Progenitor cell of endocrine pancreas (in vitro differentiated cells): ENCODE measurements around the gene MKKS. TPM values are rescaled to one million over a fixed set of nuclear protein-coding genes. Genes with fewer than 3 reads are reported as not detected.

Experiments
- DNase-seq: peaks from one replicate; pipeline ENCODE4 v3.0.0; 2021; ENCODE audit warnings: low spot score; ENCODE audit not compliant: unreplicated experiment
- H3K27ac Mint-ChIP-seq: 2 replicates; pipeline ENCODE4 v1.8.0; 2021; ENCODE audit warnings: mild to moderate bottlenecking, moderate library complexity, mixed read lengths
- H3K27me3 Mint-ChIP-seq: 2 replicates; pipeline ENCODE4 v1.8.0; 2021; ENCODE audit warnings: mixed read lengths
- H3K36me3 Mint-ChIP-seq: 2 replicates; pipeline ENCODE4 v1.8.0; 2022; ENCODE audit warnings: mixed read lengths; ENCODE audit not compliant: insufficient read depth
- H3K4me1 Mint-ChIP-seq: 2 replicates; pipeline ENCODE4 v1.8.0; 2021; ENCODE audit warnings: low read depth, mixed read lengths
- H3K4me3 Mint-ChIP-seq: 2 replicates; pipeline ENCODE4 v1.8.0; 2021; ENCODE audit warnings: low read depth, mild to moderate bottlenecking, moderate library complexity, mixed read lengths
- H3K9me3 Mint-ChIP-seq: 2 replicates; pipeline ENCODE4 v1.8.0; 2021; ENCODE audit warnings: low read depth, mixed read lengths
- total RNA-seq: library from RNA; stranded (reverse); gene quantifications from 2 replicates; pipeline ENCODE4 v1.2.1, GENCODE V29; 2021
- TF ChIP-seq, protein P1 (sequence below): fragments of 200-600 bp; sonication (generic); IDR thresholded peaks from one replicate; pipeline ENCODE4 v1.5.0; 2021; ENCODE audit warnings: antibody characterized with exemption, mild to moderate bottlenecking; ENCODE audit not compliant: unreplicated experiment

MKKS gene
- total RNA-seq, 1 donor from 2014 or later, result 17.8 TPM

DNA sequence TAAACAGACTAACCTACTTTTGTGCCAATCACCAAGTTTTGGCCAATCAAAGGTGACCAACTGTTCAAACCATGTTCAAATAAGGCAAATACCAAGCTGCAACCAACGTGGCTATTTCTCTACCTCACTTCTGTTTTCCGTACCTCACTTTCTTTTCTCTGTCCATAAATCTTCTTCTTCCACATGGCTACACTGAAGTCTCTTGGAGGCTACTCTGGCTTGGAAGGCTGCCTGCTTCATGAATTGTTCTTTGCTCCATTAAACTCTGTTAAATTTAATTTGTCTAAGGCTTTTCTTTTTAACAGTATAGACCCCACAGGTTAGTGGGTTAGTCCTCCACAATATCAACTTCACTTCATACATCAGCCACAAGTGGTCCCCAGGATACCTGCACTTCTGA lies 58.8 kb downstream of the MKKS start:
- Mint-ChIP-seq H3K27me3 (no peaks in the 10 kb centered on the region), H3K36me3 (peaks cover 8% of the 10 kb centered on the region), H3K4me1 (peaks cover 10% of the 10 kb centered on the region), H3K9me3 (peaks cover 32% of the 10 kb centered on the region), H3K27ac (no peak overlapping the region), H3K4me3 (no peak overlapping the region)
- no peak for DNase-seq
- TF ChIP-seq, protein P1, sequence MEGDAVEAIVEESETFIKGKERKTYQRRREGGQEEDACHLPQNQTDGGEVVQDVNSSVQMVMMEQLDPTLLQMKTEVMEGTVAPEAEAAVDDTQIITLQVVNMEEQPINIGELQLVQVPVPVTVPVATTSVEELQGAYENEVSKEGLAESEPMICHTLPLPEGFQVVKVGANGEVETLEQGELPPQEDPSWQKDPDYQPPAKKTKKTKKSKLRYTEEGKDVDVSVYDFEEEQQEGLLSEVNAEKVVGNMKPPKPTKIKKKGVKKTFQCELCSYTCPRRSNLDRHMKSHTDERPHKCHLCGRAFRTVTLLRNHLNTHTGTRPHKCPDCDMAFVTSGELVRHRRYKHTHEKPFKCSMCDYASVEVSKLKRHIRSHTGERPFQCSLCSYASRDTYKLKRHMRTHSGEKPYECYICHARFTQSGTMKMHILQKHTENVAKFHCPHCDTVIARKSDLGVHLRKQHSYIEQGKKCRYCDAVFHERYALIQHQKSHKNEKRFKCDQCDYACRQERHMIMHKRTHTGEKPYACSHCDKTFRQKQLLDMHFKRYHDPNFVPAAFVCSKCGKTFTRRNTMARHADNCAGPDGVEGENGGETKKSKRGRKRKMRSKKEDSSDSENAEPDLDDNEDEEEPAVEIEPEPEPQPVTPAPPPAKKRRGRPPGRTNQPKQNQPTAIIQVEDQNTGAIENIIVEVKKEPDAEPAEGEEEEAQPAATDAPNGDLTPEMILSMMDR, result no peak

DNA sequence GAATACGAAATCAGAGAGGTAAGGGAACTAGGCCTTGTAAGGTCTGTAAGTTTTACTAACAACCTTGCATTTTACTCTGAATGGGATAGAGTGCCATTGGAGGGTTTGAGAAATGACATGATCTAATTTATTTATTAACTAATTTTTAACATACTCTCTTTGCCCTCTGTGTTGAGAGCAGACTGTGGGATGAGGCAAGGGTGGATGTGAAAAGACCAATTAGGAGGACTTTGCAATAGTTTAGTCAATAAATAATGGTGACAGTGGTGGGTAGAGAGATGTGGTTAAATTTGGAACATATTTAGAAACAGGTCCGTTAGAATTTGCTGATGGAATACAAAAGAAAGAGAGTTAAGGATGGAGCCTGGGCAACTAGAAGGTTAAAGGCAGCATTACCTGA lies 60.0 kb downstream of the MKKS start:
- no peak overlapping the region for H3K27ac Mint-ChIP-seq
- H3K27me3 Mint-ChIP-seq, result no peaks in the 10 kb centered on the region
- H3K9me3 Mint-ChIP-seq, result peaks cover 26% of the 10 kb centered on the region
- TF ChIP-seq, protein P1, result no peak
- peaks cover 8% of the 10 kb centered on the region for H3K36me3 Mint-ChIP-seq
- no peak for DNase-seq
- H3K4me1 Mint-ChIP-seq, result peaks cover 21% of the 10 kb centered on the region
- H3K4me3 Mint-ChIP-seq, result no peak overlapping the region

DNA sequence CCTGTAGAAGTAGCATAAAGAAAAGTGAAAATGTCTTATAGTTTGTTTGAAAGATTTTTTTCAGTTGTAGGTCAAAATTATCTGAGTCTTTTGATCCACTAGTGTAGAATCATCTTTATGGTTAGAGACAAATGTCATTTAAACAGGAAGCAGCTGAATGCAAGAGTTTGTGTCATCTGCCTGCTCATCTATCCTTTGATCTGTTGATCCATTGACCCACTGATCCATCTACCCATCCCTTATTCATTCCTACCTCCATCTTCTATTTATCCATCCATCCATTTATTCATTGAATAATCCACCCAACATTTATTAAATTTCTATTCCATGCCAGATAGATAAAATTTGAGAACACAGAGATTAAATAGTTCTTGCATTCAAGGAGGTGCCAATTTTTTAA lies 62.6 kb downstream of the MKKS start:
- Mint-ChIP-seq H3K9me3 (peaks cover 24% of the 10 kb centered on the region), H3K36me3 (peaks cover 6% of the 10 kb centered on the region), H3K27ac (no peak overlapping the region), H3K4me1 (peaks cover 35% of the 10 kb centered on the region), H3K27me3 (no peaks in the 10 kb centered on the region), H3K4me3 (no peak overlapping the region)
- TF ChIP-seq, protein P1, result no peak
- DNase-seq, result no peak

DNA sequence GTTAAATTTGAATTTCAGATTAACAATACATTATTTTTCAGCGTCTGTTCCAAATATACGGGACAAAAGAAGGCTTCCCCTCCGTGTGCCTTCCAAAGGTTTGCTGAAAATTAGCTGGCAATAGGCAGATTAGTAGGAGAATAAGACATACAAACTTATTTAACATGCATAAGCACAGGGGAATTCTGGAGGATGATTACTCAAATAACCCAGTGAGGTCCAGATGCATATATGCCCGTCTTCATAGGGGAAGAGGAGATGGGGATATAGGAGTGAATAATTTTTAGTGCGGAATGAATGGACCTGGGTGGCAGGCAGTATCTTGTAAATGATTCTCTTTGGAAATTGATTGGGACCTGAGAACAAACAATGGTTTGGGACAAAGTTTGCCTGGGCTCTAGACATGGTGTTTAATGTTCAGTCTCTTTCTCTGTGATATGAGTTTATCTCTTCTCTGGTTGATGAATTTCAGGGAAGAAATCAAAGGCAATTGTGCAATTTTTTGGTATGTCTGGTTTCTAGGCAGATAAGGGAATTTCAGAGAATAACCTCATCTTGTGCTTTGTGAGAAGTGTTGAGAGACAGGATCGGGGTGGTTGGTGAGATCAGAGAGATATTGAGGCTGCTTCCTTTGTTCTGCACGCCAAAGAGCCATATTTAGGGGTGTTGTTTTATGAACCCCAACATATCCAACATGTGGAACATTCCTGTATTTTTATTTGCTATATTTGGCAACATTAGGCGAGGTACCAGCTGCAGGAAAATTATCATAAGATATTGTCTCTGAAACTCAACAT lies 63.7 kb downstream of the MKKS start:
- H3K27ac Mint-ChIP-seq, result peak overlapping the region; percentile 83
- H3K36me3 Mint-ChIP-seq, result peaks cover 4% of the 10 kb centered on the region
- H3K9me3 Mint-ChIP-seq, result peaks cover 18% of the 10 kb centered on the region
- H3K4me3 Mint-ChIP-seq, result peak overlapping the region; percentile 50
- TF ChIP-seq, protein P1, result no peak
- peaks cover 40% of the 10 kb centered on the region for H3K4me1 Mint-ChIP-seq
- DNase-seq, result no peak
- H3K27me3 Mint-ChIP-seq, result no peaks in the 10 kb centered on the region

DNA sequence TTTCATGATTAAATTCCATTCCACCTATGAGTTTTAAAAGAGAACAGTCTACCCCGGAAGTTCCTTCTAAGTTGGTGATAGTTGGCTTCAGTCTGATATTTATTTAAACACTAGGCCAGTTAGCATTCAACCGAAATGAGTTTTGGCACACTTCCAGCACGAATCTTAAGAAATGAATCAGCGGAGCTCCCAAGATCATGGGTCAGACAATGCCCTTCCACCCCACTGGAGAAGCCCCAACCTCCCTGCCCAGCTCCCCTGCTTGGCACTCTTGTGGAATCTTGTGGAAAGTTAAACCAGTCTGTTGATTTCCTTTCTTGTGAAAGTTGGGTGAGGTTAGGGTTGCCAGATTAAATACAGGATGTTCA lies 64.3 kb downstream of the MKKS start:
- no peak for DNase-seq
- peaks cover 15% of the 10 kb centered on the region for H3K9me3 Mint-ChIP-seq
- H3K27me3 Mint-ChIP-seq, result no peaks in the 10 kb centered on the region
- H3K4me1 Mint-ChIP-seq, result peaks cover 45% of the 10 kb centered on the region
- TF ChIP-seq, protein P1, result no peak
- H3K27ac Mint-ChIP-seq, result peak overlapping the region; percentile 25
- H3K4me3 Mint-ChIP-seq, result no peak overlapping the region
- peaks cover 4% of the 10 kb centered on the region for H3K36me3 Mint-ChIP-seq
